Adipocyte (in vitro differentiated cells): ENCODE data around the gene RALGPS1.
A peak's percentile ranks its signal among the peaks of the same experiment; 100 is the strongest.
"Not testable (repeated sequence)": the region's sequence is repeated elsewhere in the genome, so short reads cannot be mapped to it uniquely, and the experiment has no call there.

Source experiments
- DNase-seq: peaks from one replicate; pipeline ENCODE4 v3.0.0-alpha.2; 2015; ENCODE audit warnings: low read depth
- H3K27me3 ChIP-seq: replicated peaks from 2 replicates; pipeline ENCODE4 v1.7.0; 2013; ENCODE audit warnings: mild to moderate bottlenecking, low read length, moderate library complexity; ENCODE audit not compliant: control insufficient read depth, insufficient read depth
- H3K36me3 ChIP-seq: 2 replicates; pipeline ENCODE4 v1.7.0; 2013; ENCODE audit warnings: low read length, mild to moderate bottlenecking, moderate library complexity; ENCODE audit not compliant: control insufficient read depth, insufficient read depth, severe bottlenecking
- H3K4me1 ChIP-seq: 2 replicates; pipeline ENCODE4 v1.7.0; 2013; ENCODE audit warnings: mild to moderate bottlenecking, low read length, moderate library complexity; ENCODE audit not compliant: control insufficient read depth, insufficient read depth
- H3K4me3 ChIP-seq: 2 replicates; pipeline ENCODE4 v1.7.0; 2013; ENCODE audit warnings: mild to moderate bottlenecking, low read length, moderate library complexity
- H3K9ac ChIP-seq: 2 replicates; pipeline ENCODE4 v1.7.0; 2013; ENCODE audit warnings: mild to moderate bottlenecking, low read length, moderate library complexity
- H3K9me3 ChIP-seq: 2 replicates; pipeline ENCODE4 v1.7.0; 2013; ENCODE audit warnings: mild to moderate bottlenecking, low read length, moderate library complexity; ENCODE audit not compliant: control insufficient read depth

Gene RALGPS1

GRCh38 chr9:127014910-127015540 lies 100.4 kb downstream of the RALGPS1 start:
- Histone ChIP-seq H3K36me3 (no peaks in the 10 kb centered on the region), H3K9me3 (no peaks in the 10 kb centered on the region), H3K4me3 (no peak overlapping the region), H3K27me3 (no peaks in the 10 kb centered on the region), H3K9ac (no peak overlapping the region), H3K4me1 (peaks cover 19% of the 10 kb centered on the region)
- DNase-seq, result no peak

- Histone ChIP-seq H3K4me3 (no peak overlapping the region), H3K9me3 (no peaks in the 10 kb centered on the region), H3K4me1 (peaks cover 29% of the 10 kb centered on the region), H3K36me3 (no peaks in the 10 kb centered on the region), H3K27me3 (no peaks in the 10 kb centered on the region), H3K9ac (no peak overlapping the region)
- no peak for DNase-seq
Observed at GRCh38 chr9:127015921-127016512, 101.4 kb downstream of the RALGPS1 start.

- H3K4me3 ChIP-seq, H3K27me3 ChIP-seq, DNase-seq, H3K9me3 ChIP-seq, H3K9ac ChIP-seq, H3K36me3 ChIP-seq: not testable (repeated sequence)
- peaks cover 46% of the 10 kb centered on the region for H3K4me1 ChIP-seq
Observed at GRCh38 chr9:127017979-127018378, 103.4 kb downstream of the RALGPS1 start.

GRCh38 chr9:127018935-127019334 lies 104.4 kb downstream of the RALGPS1 start:
- no peaks in the 10 kb centered on the region for H3K9me3 ChIP-seq
- H3K4me3 ChIP-seq, result no peak overlapping the region
- DNase-seq, result peak; percentile 87
- no peaks in the 10 kb centered on the region for H3K36me3 ChIP-seq
- no peak overlapping the region for H3K9ac ChIP-seq
- H3K27me3 ChIP-seq, result no peaks in the 10 kb centered on the region
- H3K4me1 ChIP-seq, result peaks cover 53% of the 10 kb centered on the region

GRCh38 chr9:127020036-127020801 lies 105.6 kb downstream of the RALGPS1 start:
- no peaks in the 10 kb centered on the region for H3K36me3 ChIP-seq

GRCh38 chr9:127020802-127021078 lies 106.2 kb downstream of the RALGPS1 start:
- H3K27me3 ChIP-seq, result no peaks in the 10 kb centered on the region
- no peak for DNase-seq
- peaks cover 47% of the 10 kb centered on the region for H3K4me1 ChIP-seq
- no peaks in the 10 kb centered on the region for H3K9me3 ChIP-seq
- H3K9ac ChIP-seq, result no peak overlapping the region
- H3K36me3 ChIP-seq, result no peaks in the 10 kb centered on the region
- no peak overlapping the region for H3K4me3 ChIP-seq

More at GRCh38 chr9:127020036-127020801, 105.6 kb downstream of the RALGPS1 start:
- no peak overlapping the region for H3K4me3 ChIP-seq
- no peaks in the 10 kb centered on the region for H3K9me3 ChIP-seq
- H3K4me1 ChIP-seq, result peaks cover 49% of the 10 kb centered on the region
- no peak for DNase-seq
- H3K9ac ChIP-seq, result no peak overlapping the region
- no peaks in the 10 kb centered on the region for H3K27me3 ChIP-seq

- no peaks in the 10 kb centered on the region for H3K27me3 ChIP-seq
- H3K36me3 ChIP-seq, result no peaks in the 10 kb centered on the region
- DNase-seq, result peak; percentile 99
- no peak overlapping the region for H3K4me3 ChIP-seq
- no peak overlapping the region for H3K9ac ChIP-seq
- no peaks in the 10 kb centered on the region for H3K9me3 ChIP-seq
- H3K4me1 ChIP-seq, result peaks cover 38% of the 10 kb centered on the region
Observed at GRCh38 chr9:127021664-127022363, 107.2 kb downstream of the RALGPS1 start.

GRCh38 chr9:127022913-127023660 lies 108.5 kb downstream of the RALGPS1 start:
- H3K9ac ChIP-seq, result no peak overlapping the region
- H3K36me3 ChIP-seq, result no peaks in the 10 kb centered on the region
- no peaks in the 10 kb centered on the region for H3K9me3 ChIP-seq
- peaks cover 42% of the 10 kb centered on the region for H3K4me1 ChIP-seq
- H3K27me3 ChIP-seq, result no peaks in the 10 kb centered on the region
- H3K4me3 ChIP-seq, result no peak overlapping the region
- peak; percentile 5 for DNase-seq

- Histone ChIP-seq H3K4me1 (peaks cover 38% of the 10 kb centered on the region), H3K27me3 (no peaks in the 10 kb centered on the region), H3K4me3 (no peak overlapping the region), H3K36me3 (no peaks in the 10 kb centered on the region), H3K9ac (no peak overlapping the region), H3K9me3 (no peaks in the 10 kb centered on the region)
- no peak for DNase-seq
Observed at GRCh38 chr9:127025042-127025441, 110.5 kb downstream of the RALGPS1 start.

- H3K27me3 ChIP-seq, result no peaks in the 10 kb centered on the region
- no peak overlapping the region for H3K9ac ChIP-seq
- H3K4me3 ChIP-seq, result no peak overlapping the region
- peaks cover 14% of the 10 kb centered on the region for H3K4me1 ChIP-seq
- DNase-seq, result no peak
- H3K9me3 ChIP-seq, result no peaks in the 10 kb centered on the region
- H3K36me3 ChIP-seq, result no peaks in the 10 kb centered on the region
Observed at GRCh38 chr9:127027694-127028093, 113.1 kb downstream of the RALGPS1 start.

GRCh38 chr9:127029548-127029947 lies 115.0 kb downstream of the RALGPS1 start:
- no peak for DNase-seq
- Histone ChIP-seq H3K4me1 (peaks cover 14% of the 10 kb centered on the region), H3K36me3 (no peaks in the 10 kb centered on the region), H3K4me3 (no peak overlapping the region), H3K9ac (no peak overlapping the region), H3K27me3 (no peaks in the 10 kb centered on the region), H3K9me3 (no peaks in the 10 kb centered on the region)
